CD4-positive, alpha-beta memory T cell (primary cell): ENCODE data around the gene GALC. TPM values are rescaled to one million over a fixed set of nuclear protein-coding genes. Genes with fewer than 3 reads are reported as not detected.
A peak's percentile ranks its signal among the peaks of the same experiment; 100 is the strongest.

Source experiments
- CTCF ChIA-PET: fragments of 350-600 bp; sonication (Branson Sonifier 250); formaldehyde crosslinking; loops from one replicate; lab custom pipeline; 2021; ENCODE audit warnings: inconsistent platforms; ENCODE audit not compliant: partially characterized antibody; lab: Charles Lee
- POLR2A ChIA-PET: fragments of 350-600 bp; sonication (Branson Sonifier 250); formaldehyde crosslinking; loops from one replicate; lab custom pipeline; 2021; ENCODE audit not compliant: partially characterized antibody; lab: Charles Lee
- DNase-seq, 5 donors: peaks; one replicate each; pipeline versions ENCODE4 v3.0.0 to v3.0.0-alpha.2; 2020 to 2022; ENCODE audit warnings: mixed read lengths in 1 of 5
- H3K27ac ChIP-seq: one replicate; pipeline ENCODE4 v1.7.0; 2013; ENCODE audit warnings: low read depth, low read length
- H3K27me3 ChIP-seq: 2 replicates; pipeline ENCODE4 v1.7.0; 2013; ENCODE audit warnings: mild to moderate bottlenecking, low read length, moderate library complexity; ENCODE audit not compliant: insufficient read depth
- H3K36me3 ChIP-seq: 2 replicates; pipeline ENCODE4 v1.7.0; 2013; ENCODE audit warnings: mild to moderate bottlenecking, low read length, moderate library complexity; ENCODE audit not compliant: insufficient read depth
- H3K4me1 ChIP-seq: 2 replicates; pipeline ENCODE4 v1.7.0; 2013; ENCODE audit warnings: mild to moderate bottlenecking, low read length, moderate library complexity; ENCODE audit not compliant: insufficient read depth
- H3K4me3 ChIP-seq, 2 donors: one replicate each; pipeline ENCODE4 v1.7.0; 2013; ENCODE audit warnings: low read length in 2 of 2, mild to moderate bottlenecking in 1 of 2
- H3K9me3 ChIP-seq, 2 donors: one replicate each; pipeline ENCODE4 v1.7.0; 2013; ENCODE audit warnings: low read length in 2 of 2, control low read depth in 1 of 2; ENCODE audit not compliant: control insufficient read depth in 1 of 2
- H3K27ac Mint-ChIP-seq, 7 donors: one replicate each; pipeline ENCODE4 v1.8.0; 2020 to 2021; ENCODE audit warnings: mixed read lengths in 7 of 7, mild to moderate bottlenecking in 6 of 7, inconsistent platforms in 3 of 7, moderate library complexity in 3 of 7
- H3K27me3 Mint-ChIP-seq, 2 donors: one replicate each; pipeline ENCODE4 v1.8.0; 2020 to 2021; ENCODE audit warnings: mixed read lengths in 2 of 2
- H3K36me3 Mint-ChIP-seq, 2 donors: one replicate each; pipeline ENCODE4 v1.8.0; 2020 to 2021; ENCODE audit warnings: mixed read lengths in 2 of 2, inconsistent platforms in 1 of 2, mild to moderate bottlenecking in 1 of 2
- H3K4me1 Mint-ChIP-seq, 4 donors: one replicate each; pipeline ENCODE4 v1.8.0; 2020 to 2021; ENCODE audit warnings: mixed read lengths in 4 of 4, mild to moderate bottlenecking in 1 of 4
- H3K4me3 Mint-ChIP-seq, 8 donors: one replicate each; pipeline ENCODE4 v1.8.0; 2020 to 2021; ENCODE audit warnings: mixed read lengths in 8 of 8, mild to moderate bottlenecking in 7 of 8, moderate library complexity in 6 of 8, inconsistent platforms in 3 of 8
- H3K9me3 Mint-ChIP-seq, 8 donors: one replicate each; pipeline ENCODE4 v1.8.0; 2020 to 2021; ENCODE audit warnings: mixed read lengths in 8 of 8, mild to moderate bottlenecking in 5 of 8, inconsistent platforms in 3 of 8, moderate library complexity in 1 of 8
- intact Hi-C: fragments of 100-400 bp; cut with micrococcal nuclease; formaldehyde crosslinking; loops from one replicate; pipeline ENCODE4 v1.15.1; 2023
- polyA plus RNA-seq, 2 donors: library from polyadenylated mRNA; unstranded; fragments of 300-500 nt; fragmentation: Illumina TruSeq; gene quantifications; one replicate each; pipeline ENCODE4 v1.2.3, GENCODE V29; 2021
- total RNA-seq, 2 experiments: library from RNA; stranded (reverse); gene quantifications; one replicate each; pipeline ENCODE4 v1.2.3, GENCODE V29; 2021

GALC gene
- total and polyA plus RNA-seq, 4 experiments from 2014 or later: 23.4 to 28.7 (median 27.3) TPM

GRCh38 chr14:87995500-87996290 is 2.7 kb upstream of the GALC start:
- Mint-ChIP-seq H3K27me3 (no peaks in the 10 kb centered on the region), H3K4me1 (peaks cover 31 to 61% (median 45%) of the 10 kb centered on the region in 4 donors), H3K9me3 (peaks cover 0 to 2% (median 0%) of the 10 kb centered on the region in 8 donors), H3K36me3 (peaks cover 0 to 7% of the 10 kb centered on the region in 2 donors), H3K4me3 (peak overlapping the region in 7 of 8 donors; percentile 18 to 71 (median 59)), H3K27ac (peak overlapping the region; percentile 92 to 100 (median 99))
- ChIA-PET CTCF (interaction anchor here (0.9 to 5.0 kb wide), 9 partner anchors 10 to 132 kb away, joined by 3 to 33 read pairs (median 4); partner anchors contain the start of gene GPR65), POLR2A (interaction anchor here (0.8 to 8.0 kb wide), 5 partner anchors 9 to 47 kb away, joined by 3 to 207 read pairs (median 5); partner anchors contain the start of gene GPR65)
- Histone ChIP-seq H3K4me1 (peaks cover 51% of the 10 kb centered on the region), H3K36me3 (no peaks in the 10 kb centered on the region), H3K27me3 (no peaks in the 10 kb centered on the region), H3K4me3 (no peak overlapping the region), H3K9me3 (no peaks in the 10 kb centered on the region), H3K27ac (peak overlapping the region; percentile 93)
- intact Hi-C loops: no loop called here
- DNase-seq: no peak

DNA sequence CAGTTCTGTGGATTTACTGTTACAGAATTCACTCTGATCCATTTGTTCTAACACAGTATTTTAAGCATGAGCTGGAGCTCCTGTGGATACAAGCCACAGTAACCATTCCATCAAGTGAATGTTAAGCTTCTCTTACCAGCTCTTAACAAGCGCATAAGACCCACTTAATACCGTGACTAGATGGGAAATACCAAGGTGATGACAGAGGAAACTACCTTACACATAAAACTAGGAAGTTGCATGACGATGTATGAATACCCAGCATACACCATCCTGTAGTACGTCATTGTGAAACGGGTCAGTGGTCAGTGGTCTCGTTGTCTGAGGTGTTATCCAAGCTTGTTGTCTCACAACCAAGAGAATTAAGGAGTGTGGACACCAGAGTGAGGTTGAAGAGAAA is 2.0 kb upstream of the GALC start:
- ChIA-PET POLR2A (interaction anchor here (0.8 to 8.0 kb wide), 6 partner anchors 9 to 46 kb away, joined by 3 to 207 read pairs (median 4); partner anchors contain the start of gene GPR65), CTCF (interaction anchor here (0.9 to 5.0 kb wide), 9 partner anchors 11 to 133 kb away, joined by 3 to 33 read pairs (median 4); partner anchors contain the start of gene GPR65)
- Histone ChIP-seq H3K4me3 (no peak overlapping the region), H3K9me3 (no peaks in the 10 kb centered on the region), H3K36me3 (no peaks in the 10 kb centered on the region), H3K27ac (peak overlapping the region; percentile 93), H3K27me3 (no peaks in the 10 kb centered on the region), H3K4me1 (peaks cover 57% of the 10 kb centered on the region)
- peaks cover 0 to 2% (median 0%) of the 10 kb centered on the region in 8 donors for H3K9me3 Mint-ChIP-seq
- DNase-seq: peak; percentile 36 to 69 (median 57)
- peaks cover 34 to 66% (median 50%) of the 10 kb centered on the region in 4 donors for H3K4me1 Mint-ChIP-seq
- peaks cover 0 to 7% of the 10 kb centered on the region in 2 donors for H3K36me3 Mint-ChIP-seq
- intact Hi-C loops: loop anchor here (5.0 kb wide), 1 partner anchor 43 kb away; no protein-coding TSS in a partner anchor
- no peaks in the 10 kb centered on the region for H3K27me3 Mint-ChIP-seq
- peak overlapping the region; percentile 7 to 99 (median 64) for H3K4me3 Mint-ChIP-seq
- H3K27ac Mint-ChIP-seq: peak overlapping the region; percentile 92 to 100 (median 99)

- Mint-ChIP-seq H3K4me3 (peak overlapping the region; percentile 85 to 99 (median 97)), H3K4me1 (peaks cover 48 to 78% (median 62%) of the 10 kb centered on the region in 4 donors), H3K9me3 (peaks cover 0 to 2% (median 0%) of the 10 kb centered on the region in 8 donors), H3K36me3 (peaks cover 4 to 8% of the 10 kb centered on the region in 2 donors), H3K27ac (peak overlapping the region; percentile 96 to 100 (median 98)), H3K27me3 (no peaks in the 10 kb centered on the region)
- Histone ChIP-seq H3K4me1 (peaks cover 61% of the 10 kb centered on the region), H3K9me3 (no peaks in the 10 kb centered on the region), H3K27me3 (no peaks in the 10 kb centered on the region), H3K36me3 (no peaks in the 10 kb centered on the region), H3K4me3 (peak overlapping the region; percentile 58 to 80), H3K27ac (peak overlapping the region; percentile 93)
- ChIA-PET CTCF (interaction anchor here (1.3 to 5.0 kb wide), 6 partner anchors 9 to 176 kb away, joined by 3 to 33 read pairs (median 6); no protein-coding TSS in a partner anchor), POLR2A (interaction anchor here (0.8 to 8.0 kb wide), 16 partner anchors 12 to 393 kb away, joined by 3 to 207 read pairs (median 8); partner anchors contain the start of genes GPR65 and SPATA7)
- DNase-seq: no peak
- intact Hi-C loops: loop anchor here (2.0 to 5.0 kb wide), 2 partner anchors 30 to 40 kb away; no protein-coding TSS in a partner anchor
Observed at GRCh38 chr14:87992346-87992717, 650 bp downstream of the GALC start.

DNA sequence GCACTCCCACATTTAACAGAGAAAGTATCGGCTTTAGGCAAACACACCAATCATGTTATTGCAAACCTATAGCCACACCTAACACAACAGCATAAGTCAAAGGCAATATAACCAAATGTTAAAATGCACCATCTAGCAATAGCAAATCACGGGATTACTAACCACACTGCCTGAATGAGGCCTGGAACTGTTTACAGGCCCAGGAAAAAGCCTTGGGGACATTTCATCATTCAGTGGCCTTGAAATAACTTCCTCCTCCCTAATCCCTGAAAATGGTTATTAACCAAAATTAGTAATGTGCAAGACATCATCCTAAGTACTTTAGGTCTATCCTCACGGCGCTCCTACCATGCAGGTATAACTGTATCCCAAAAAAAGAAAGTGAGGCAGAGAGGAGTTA is 2.3 kb downstream of the GALC start:
- intact Hi-C loops: loop anchor here (5.0 kb wide), 1 partner anchor 38 kb away; no protein-coding TSS in a partner anchor
- Mint-ChIP-seq H3K27me3 (no peaks in the 10 kb centered on the region), H3K27ac (peak overlapping the region in 6 of 7 donors; percentile 43 to 98 (median 72)), H3K9me3 (peaks cover 0 to 2% (median 0%) of the 10 kb centered on the region in 8 donors), H3K4me3 (peak overlapping the region in 3 of 8 donors; percentile 8 to 99 (median 41)), H3K36me3 (peaks cover 16 to 20% of the 10 kb centered on the region in 2 donors), H3K4me1 (peaks cover 47 to 73% (median 57%) of the 10 kb centered on the region in 4 donors)
- no peaks in the 10 kb centered on the region for H3K9me3 ChIP-seq
- H3K4me3 ChIP-seq: no peak overlapping the region
- CTCF ChIA-PET: interaction anchor here (3.1 kb wide), 1 partner anchor 45 kb away, joined by 8 read pairs; no protein-coding TSS in a partner anchor
- no peak overlapping the region for H3K27ac ChIP-seq
- H3K36me3 ChIP-seq: no peaks in the 10 kb centered on the region
- H3K4me1 ChIP-seq: peaks cover 57% of the 10 kb centered on the region
- no peak for DNase-seq
- POLR2A ChIA-PET: interaction anchor here (8.0 kb wide), 1 partner anchor 14 kb away, joined by 207 read pairs; the partner anchor contains the start of gene GPR65
- no peaks in the 10 kb centered on the region for H3K27me3 ChIP-seq

- intact Hi-C loops: loop anchor here (5.0 kb wide), 1 partner anchor 38 kb away; no protein-coding TSS in a partner anchor
- Histone ChIP-seq H3K27me3 (no peaks in the 10 kb centered on the region), H3K4me1 (peaks cover 49% of the 10 kb centered on the region), H3K36me3 (no peaks in the 10 kb centered on the region), H3K9me3 (no peaks in the 10 kb centered on the region), H3K27ac (no peak overlapping the region), H3K4me3 (no peak overlapping the region)
- Mint-ChIP-seq H3K4me1 (peaks cover 43 to 65% (median 51%) of the 10 kb centered on the region in 4 donors), H3K9me3 (peaks cover 0 to 2% (median 0%) of the 10 kb centered on the region in 8 donors), H3K4me3 (peak overlapping the region in 1 of 8 donors; percentile 14), H3K27ac (peak overlapping the region in 3 of 7 donors; percentile 9 to 72 (median 48)), H3K27me3 (no peaks in the 10 kb centered on the region), H3K36me3 (peaks cover 16 to 21% of the 10 kb centered on the region in 2 donors)
- no peak for DNase-seq
- ChIA-PET CTCF (interaction anchor here (3.1 kb wide), 1 partner anchor 44 kb away, joined by 8 read pairs; no protein-coding TSS in a partner anchor), POLR2A (interaction anchor here (8.0 kb wide), 1 partner anchor 14 kb away, joined by 207 read pairs; the partner anchor contains the start of gene GPR65)
Observed at GRCh38 chr14:87989956-87990299, 3.1 kb downstream of the GALC start.

- peaks cover 44% of the 10 kb centered on the region for H3K4me1 ChIP-seq
- POLR2A ChIA-PET: interaction anchor here (8.0 kb wide), 1 partner anchor 15 kb away, joined by 207 read pairs; the partner anchor contains the start of gene GPR65
Observed at GRCh38 chr14:87989221-87989955, 3.6 kb downstream of the GALC start.

More at GRCh38 chr14:87989221-87989955, 3.6 kb downstream of the GALC start:
- no peaks in the 10 kb centered on the region for H3K27me3 ChIP-seq
- intact Hi-C loops: no loop called here
- DNase-seq: no peak
- no peaks in the 10 kb centered on the region for H3K36me3 ChIP-seq
- H3K27ac ChIP-seq: no peak overlapping the region
- Mint-ChIP-seq H3K27me3 (no peaks in the 10 kb centered on the region), H3K4me3 (peak overlapping the region in 2 of 8 donors; percentile 0 to 14), H3K36me3 (peaks cover 18 to 25% of the 10 kb centered on the region in 2 donors), H3K9me3 (peaks cover 0 to 2% (median 0%) of the 10 kb centered on the region in 8 donors), H3K27ac (peak overlapping the region; percentile 9 to 73 (median 42)), H3K4me1 (peaks cover 39 to 60% (median 46%) of the 10 kb centered on the region in 4 donors)
- H3K4me3 ChIP-seq: no peak overlapping the region
- H3K9me3 ChIP-seq: no peaks in the 10 kb centered on the region
- CTCF ChIA-PET: interaction anchor here (3.1 kb wide), 1 partner anchor 44 kb away, joined by 8 read pairs; no protein-coding TSS in a partner anchor
